Breast epithelium (tissue), 3 donors: ENCODE measurements around the gene FTO.

ENCODE experiments used
- POLR2AphosphoS5 ChIP-seq, 3 donors: sonication (generic); formaldehyde crosslinking; IDR thresholded peaks; one replicate each; pipeline ENCODE4 v1.6.1; 2017; ENCODE audit warnings: antibody characterized with exemption in 3 of 3
- TF ChIP-seq, protein P1 (sequence below), 3 donors: fragments of 450-650 bp; IDR thresholded peaks; one replicate each; pipeline ENCODE4 v1.5.1; 2016 to 2017; ENCODE audit warnings: antibody characterized with exemption in 3 of 3, mild to moderate bottlenecking in 3 of 3, moderate library complexity in 3 of 3

DNA sequence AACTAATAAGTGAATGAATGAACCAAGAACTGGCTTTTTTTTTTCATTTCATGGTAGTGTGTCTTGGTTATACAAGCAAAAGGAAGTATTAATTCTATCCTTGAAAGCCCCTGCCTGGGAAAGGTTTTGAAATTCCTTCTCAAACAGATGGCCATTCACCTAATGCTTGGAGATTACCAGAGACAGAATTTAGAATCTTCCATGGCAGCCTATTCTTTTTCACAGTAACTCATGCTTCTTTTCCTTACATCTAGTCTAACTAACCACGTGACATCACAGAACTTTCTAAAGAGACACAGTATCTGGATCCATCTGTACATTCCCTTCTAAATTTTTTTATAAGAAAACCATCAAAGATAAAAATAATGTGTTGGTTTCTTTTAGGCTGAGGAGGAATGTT lies 151.6 kb downstream of the FTO start:
- TF ChIP-seq, protein P1, sequence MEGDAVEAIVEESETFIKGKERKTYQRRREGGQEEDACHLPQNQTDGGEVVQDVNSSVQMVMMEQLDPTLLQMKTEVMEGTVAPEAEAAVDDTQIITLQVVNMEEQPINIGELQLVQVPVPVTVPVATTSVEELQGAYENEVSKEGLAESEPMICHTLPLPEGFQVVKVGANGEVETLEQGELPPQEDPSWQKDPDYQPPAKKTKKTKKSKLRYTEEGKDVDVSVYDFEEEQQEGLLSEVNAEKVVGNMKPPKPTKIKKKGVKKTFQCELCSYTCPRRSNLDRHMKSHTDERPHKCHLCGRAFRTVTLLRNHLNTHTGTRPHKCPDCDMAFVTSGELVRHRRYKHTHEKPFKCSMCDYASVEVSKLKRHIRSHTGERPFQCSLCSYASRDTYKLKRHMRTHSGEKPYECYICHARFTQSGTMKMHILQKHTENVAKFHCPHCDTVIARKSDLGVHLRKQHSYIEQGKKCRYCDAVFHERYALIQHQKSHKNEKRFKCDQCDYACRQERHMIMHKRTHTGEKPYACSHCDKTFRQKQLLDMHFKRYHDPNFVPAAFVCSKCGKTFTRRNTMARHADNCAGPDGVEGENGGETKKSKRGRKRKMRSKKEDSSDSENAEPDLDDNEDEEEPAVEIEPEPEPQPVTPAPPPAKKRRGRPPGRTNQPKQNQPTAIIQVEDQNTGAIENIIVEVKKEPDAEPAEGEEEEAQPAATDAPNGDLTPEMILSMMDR (IDR thresholded peaks at IDR 0.05) = no peak
- no peak for TF ChIP-seq POLR2AphosphoS5 (IDR thresholded peaks at IDR 0.05)
